ENCODE measurements around the gene UGGT2.

The UGGT2 gene

GRCh38 chr13:96041326-96042110 is 11.7 kb downstream of the UGGT2 start:
- no peak overlapping the region for H3K27ac ChIP-seq
- TF ChIP-seq ZFX (IDR thresholded peaks at IDR 0.05) (no peak), CTCF (conservative IDR thresholded peaks at IDR 0.05) (no peak)

- no peak overlapping the region for H3K27ac ChIP-seq
- TF ChIP-seq CTCF (conservative IDR thresholded peaks at IDR 0.05) (no peak), ZFX (IDR thresholded peaks at IDR 0.05) (no peak)
Measured at GRCh38 chr13:96036515-96036914, 16.7 kb downstream of the UGGT2 start.

GRCh38 chr13:96034662-96035061 is 18.5 kb downstream of the UGGT2 start:
- TF ChIP-seq ZFX (IDR thresholded peaks at IDR 0.05), result no peak
- TF ChIP-seq CTCF (conservative IDR thresholded peaks at IDR 0.05), result no peak
- H3K27ac ChIP-seq, result no peak overlapping the region

GRCh38 chr13:96033220-96034015 is 19.8 kb downstream of the UGGT2 start:
- no peak for TF ChIP-seq CTCF (conservative IDR thresholded peaks at IDR 0.05)
- no peak for TF ChIP-seq ZFX (IDR thresholded peaks at IDR 0.05)

GRCh38 chr13:96032717-96033116 is 20.5 kb downstream of the UGGT2 start:
- TF ChIP-seq CTCF (conservative IDR thresholded peaks at IDR 0.05) (no peak), ZFX (IDR thresholded peaks at IDR 0.05) (no peak)
- H3K27ac ChIP-seq, result no peak overlapping the region

More at GRCh38 chr13:96033220-96034015, 19.8 kb downstream of the UGGT2 start:
- H3K27ac ChIP-seq, result no peak overlapping the region

GRCh38 chr13:96029002-96029401 is 24.2 kb downstream of the UGGT2 start:
- no peak overlapping the region for H3K27ac ChIP-seq
- TF ChIP-seq ZFX (IDR thresholded peaks at IDR 0.05) (no peak), CTCF (conservative IDR thresholded peaks at IDR 0.05) (no peak)

- no peak overlapping the region for H3K27ac ChIP-seq
- TF ChIP-seq ZFX (IDR thresholded peaks at IDR 0.05) (no peak), CTCF (conservative IDR thresholded peaks at IDR 0.05) (no peak)
Measured at GRCh38 chr13:96027496-96027895, 25.7 kb downstream of the UGGT2 start.

Data from C4-2B (cell line).